ENCODE data around the gene SERPINA9. TPM values are rescaled to one million over a fixed set of nuclear protein-coding genes. Genes with fewer than 3 reads are reported as not detected.
"Not testable (repeated sequence)": the region's sequence is repeated elsewhere in the genome, so short reads cannot be mapped to it uniquely, and the experiment has no call there.

Gene SERPINA9, protein sequence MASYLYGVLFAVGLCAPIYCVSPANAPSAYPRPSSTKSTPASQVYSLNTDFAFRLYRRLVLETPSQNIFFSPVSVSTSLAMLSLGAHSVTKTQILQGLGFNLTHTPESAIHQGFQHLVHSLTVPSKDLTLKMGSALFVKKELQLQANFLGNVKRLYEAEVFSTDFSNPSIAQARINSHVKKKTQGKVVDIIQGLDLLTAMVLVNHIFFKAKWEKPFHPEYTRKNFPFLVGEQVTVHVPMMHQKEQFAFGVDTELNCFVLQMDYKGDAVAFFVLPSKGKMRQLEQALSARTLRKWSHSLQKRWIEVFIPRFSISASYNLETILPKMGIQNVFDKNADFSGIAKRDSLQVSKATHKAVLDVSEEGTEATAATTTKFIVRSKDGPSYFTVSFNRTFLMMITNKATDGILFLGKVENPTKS
- total RNA-seq: not detected
- polyA plus RNA-seq: not detected

DNA sequence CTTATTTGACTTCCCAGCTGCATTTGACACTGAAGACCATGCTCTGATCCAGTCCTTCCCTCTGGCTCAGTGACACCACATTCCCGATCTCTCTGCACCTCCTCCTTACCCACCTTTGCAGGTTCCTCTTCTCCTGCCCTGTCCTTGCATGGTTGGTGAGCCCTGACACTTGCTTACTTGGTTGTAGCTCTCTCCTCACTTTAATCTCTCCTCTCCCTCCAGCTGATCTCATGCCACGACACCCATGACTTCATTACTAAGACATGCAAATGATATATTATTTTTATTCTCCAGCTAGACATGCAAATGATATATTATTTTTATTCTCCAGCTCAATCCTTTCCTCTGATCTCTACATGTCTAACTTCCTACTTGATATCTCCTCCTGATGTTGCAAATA, at the start of gene SERPINA9:
SERPINA9 (minus strand) TSS at position 175 of the 400 bp plus-strand sequence. CDS start 6,357 bp downstream, outside the sequence.
- Histone ChIP-seq H3K36me3 (ENCODE audit: insufficient read depth) (no peaks in the 10 kb centered on the region), H3K27ac (ENCODE audit: low read depth) (no peak within 1 kb of the TSS), H3K4me1 (ENCODE audit: insufficient read depth) (no peaks in the 10 kb centered on the region), H3K4me3 (ENCODE audit: low read depth, low read length) (no peak within 1 kb of the TSS)
- no peak for DNase-seq (ENCODE audit: extremely low spot score)
- WGBS: 68% methylated on average over 2 of the region's 2 CpGs

DNA sequence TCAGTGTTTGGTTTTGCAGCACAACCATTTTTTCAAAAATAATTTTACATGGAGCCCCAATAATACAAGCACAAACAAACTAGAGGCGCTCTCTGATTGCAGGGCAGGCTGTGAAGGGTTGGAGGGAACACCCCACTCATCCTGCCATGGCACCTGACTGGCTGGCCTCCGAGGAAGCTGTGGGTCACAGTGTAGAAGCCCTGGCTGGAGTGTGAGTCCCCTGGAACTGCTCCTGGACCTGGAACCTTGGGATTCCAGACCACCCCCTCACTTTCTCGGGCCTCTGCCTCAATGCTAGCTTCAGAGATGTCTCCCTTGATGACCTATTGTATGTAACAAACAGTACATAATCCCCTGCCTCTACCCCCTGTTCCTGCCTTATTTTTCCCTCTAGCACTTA, 48.1 kb upstream of the SERPINA9 start:
- H3K4me1 ChIP-seq (ENCODE audit: insufficient read depth): no peaks in the 10 kb centered on the region
- no peak overlapping the region for H3K27ac ChIP-seq (ENCODE audit: low read depth)
- H3K36me3 ChIP-seq (ENCODE audit: insufficient read depth): no peaks in the 10 kb centered on the region
- 70% methylated on average over 3 of the region's 3 CpGs for WGBS
- H3K4me3 ChIP-seq (ENCODE audit: low read depth, low read length): no peak overlapping the region
- no peak for DNase-seq (ENCODE audit: extremely low spot score)

DNA sequence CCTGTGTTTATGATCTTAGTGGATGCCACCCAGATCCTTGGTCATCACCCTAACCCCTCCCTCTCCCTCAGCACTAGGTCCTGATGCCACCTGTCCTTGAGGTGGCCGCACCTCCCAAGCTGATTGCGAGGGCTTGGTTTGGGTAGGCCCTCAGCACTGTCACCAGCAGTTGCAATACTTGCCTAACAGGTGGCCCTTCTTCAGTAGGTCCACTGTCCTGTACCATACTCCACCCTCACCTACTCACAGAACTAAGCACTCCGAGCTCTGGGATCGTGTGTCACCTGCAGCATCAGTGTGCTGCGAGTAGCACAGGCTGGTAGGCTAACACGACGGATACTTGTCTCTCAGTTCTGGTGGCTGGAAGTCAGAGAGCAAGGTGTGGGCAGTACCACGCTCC, 47.3 kb upstream of the SERPINA9 start:
- Histone ChIP-seq H3K4me1 (ENCODE audit: insufficient read depth) (no peaks in the 10 kb centered on the region), H3K27ac (ENCODE audit: low read depth) (no peak overlapping the region), H3K4me3 (ENCODE audit: low read depth, low read length) (no peak overlapping the region), H3K36me3 (ENCODE audit: insufficient read depth) (no peaks in the 10 kb centered on the region)
- no peak for DNase-seq (ENCODE audit: extremely low spot score)
- 88% methylated on average over 8 of the region's 8 CpGs for WGBS

DNA sequence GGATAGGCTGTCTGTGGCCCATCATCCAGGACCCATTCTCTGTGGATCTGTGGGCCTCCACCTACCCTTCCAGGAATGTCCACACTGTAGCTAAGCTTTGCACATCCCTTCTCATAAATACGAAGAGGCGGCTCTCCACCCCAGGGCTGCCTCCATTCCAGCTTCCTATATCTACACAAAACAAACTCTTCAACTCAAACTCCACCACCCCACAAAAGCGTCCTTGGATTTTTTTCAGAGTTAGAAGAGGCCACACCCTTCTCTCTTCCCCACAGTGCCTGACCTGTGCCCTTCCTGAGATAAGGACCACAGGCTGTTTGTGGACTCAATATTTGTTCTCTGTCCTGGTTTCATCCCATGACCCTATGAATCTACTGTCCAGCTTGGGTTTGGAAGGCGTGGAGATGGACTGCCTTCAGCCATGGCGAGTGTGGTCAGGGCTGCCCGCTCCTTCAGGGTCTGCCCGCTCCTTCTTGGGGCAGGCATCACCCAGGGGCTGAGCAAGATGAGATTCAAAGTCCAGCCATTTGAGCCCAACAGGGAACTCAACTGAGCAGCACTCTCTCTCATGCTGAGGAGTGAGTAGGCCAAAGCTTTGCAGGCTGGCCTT, 46.2 kb upstream of the SERPINA9 start:
- H3K27ac ChIP-seq (ENCODE audit: low read depth): no peak overlapping the region
- DNase-seq (ENCODE audit: extremely low spot score): no peak
- H3K4me3 ChIP-seq (ENCODE audit: low read depth, low read length): no peak overlapping the region
- no peaks in the 10 kb centered on the region for H3K4me1 ChIP-seq (ENCODE audit: insufficient read depth)
- H3K36me3 ChIP-seq (ENCODE audit: insufficient read depth): no peaks in the 10 kb centered on the region
- WGBS: 85% methylated on average over 7 of the region's 7 CpGs

DNA sequence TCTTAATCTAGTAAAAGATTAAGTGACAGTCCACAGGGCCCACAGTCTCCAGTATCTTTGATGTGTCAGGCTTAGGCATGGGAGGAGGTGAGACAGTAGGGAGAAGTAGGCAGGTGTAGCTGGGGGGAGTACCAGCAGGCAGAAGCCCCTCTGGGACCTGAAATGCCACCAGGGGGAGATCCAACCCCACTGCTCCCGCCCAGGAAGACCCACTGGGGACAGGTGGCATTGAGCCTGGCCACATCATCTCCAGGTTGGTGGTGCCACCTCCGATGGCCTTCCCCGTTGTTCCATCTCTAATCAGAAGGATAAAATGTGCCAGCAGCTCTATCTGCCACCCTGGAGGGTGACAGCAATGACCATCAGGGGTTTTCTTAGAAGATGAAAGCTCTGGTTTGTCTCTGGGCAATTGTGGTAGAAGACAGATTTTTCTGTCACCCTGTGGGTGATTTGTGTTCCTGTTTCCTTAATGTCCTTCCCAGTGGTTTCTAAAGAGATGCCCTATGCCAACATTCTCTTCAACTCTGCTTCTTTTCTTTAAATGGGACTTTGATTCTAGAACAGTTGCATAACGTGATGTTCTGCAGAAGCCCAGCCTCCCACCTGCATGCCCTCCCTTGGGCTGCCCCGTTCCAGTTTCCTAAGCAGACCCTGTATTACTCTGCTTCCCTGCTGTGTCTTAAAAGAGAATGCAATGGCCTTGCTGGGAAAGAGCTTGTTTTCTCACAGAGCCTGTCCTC, 45.5 kb upstream of the SERPINA9 start:
- Histone ChIP-seq H3K27ac (ENCODE audit: low read depth) (no peak overlapping the region), H3K36me3 (ENCODE audit: insufficient read depth) (no peaks in the 10 kb centered on the region), H3K4me1 (ENCODE audit: insufficient read depth) (no peaks in the 10 kb centered on the region), H3K4me3 (ENCODE audit: low read depth, low read length) (no peak overlapping the region)
- WGBS: 58% methylated on average over 5 of the region's 5 CpGs
- no peak for DNase-seq (ENCODE audit: extremely low spot score)

DNA sequence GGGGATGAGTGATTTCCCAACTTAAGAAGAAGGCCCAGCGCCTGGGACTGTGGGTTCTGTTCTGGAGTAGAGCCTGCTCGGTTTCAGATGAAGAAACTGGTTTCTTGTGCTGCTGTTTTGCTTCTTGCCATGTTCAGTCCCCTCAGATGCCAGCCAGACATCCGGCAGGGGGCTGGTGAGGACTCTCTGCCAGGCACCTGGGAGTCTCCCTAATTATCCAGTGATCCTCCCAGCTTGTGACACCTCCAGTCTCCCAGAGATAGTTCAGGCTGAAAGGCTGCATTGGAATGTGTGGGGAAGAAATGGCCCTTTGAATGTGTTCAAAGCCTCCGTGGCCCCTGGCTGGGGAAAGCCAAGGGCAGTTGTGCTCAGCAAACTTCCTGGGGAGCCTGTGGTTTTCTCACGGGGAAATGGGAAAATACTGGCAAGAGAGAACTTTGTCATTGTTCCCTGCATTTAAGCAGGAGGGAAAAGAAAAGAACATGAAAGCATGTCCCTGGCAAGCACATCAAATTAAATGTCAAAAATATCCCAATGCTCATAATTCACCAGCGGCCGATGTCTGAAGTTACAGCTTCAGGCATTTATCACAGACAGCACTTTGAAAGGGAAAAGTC, 41.8 kb upstream of the SERPINA9 start:
- Histone ChIP-seq H3K4me1 (ENCODE audit: insufficient read depth) (no peaks in the 10 kb centered on the region), H3K4me3 (ENCODE audit: low read depth, low read length) (no peak overlapping the region), H3K27ac (ENCODE audit: low read depth) (no peak overlapping the region), H3K36me3 (ENCODE audit: insufficient read depth) (no peaks in the 10 kb centered on the region)
- 44% methylated on average over 7 of the region's 7 CpGs for WGBS
- no peak for DNase-seq (ENCODE audit: extremely low spot score)

DNA sequence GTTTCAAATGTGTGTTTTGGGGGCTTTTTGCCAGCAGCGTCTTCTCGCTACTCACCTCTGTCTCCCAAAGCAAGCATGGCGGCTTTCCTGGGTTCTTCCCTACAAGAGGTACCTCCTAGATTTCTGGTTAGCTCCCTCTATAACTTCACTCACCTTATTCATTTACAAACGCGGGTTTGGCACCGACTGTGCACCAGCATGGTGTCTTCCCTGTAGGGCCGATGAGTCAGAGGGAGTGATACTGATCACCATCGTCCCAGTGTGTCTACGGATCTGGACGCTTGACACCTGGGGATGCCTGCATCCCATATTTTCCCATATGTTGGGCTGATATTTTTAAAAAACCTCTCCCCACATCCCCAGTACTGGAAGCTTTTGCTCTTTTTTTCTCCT, 41.2 kb upstream of the SERPINA9 start:
- WGBS: 61% methylated on average over 10 of the region's 10 CpGs
- DNase-seq (ENCODE audit: extremely low spot score): no peak
- Histone ChIP-seq H3K4me1 (ENCODE audit: insufficient read depth) (no peaks in the 10 kb centered on the region), H3K27ac (ENCODE audit: low read depth) (no peak overlapping the region), H3K36me3 (ENCODE audit: insufficient read depth) (no peaks in the 10 kb centered on the region), H3K4me3 (ENCODE audit: low read depth, low read length) (no peak overlapping the region)

DNA sequence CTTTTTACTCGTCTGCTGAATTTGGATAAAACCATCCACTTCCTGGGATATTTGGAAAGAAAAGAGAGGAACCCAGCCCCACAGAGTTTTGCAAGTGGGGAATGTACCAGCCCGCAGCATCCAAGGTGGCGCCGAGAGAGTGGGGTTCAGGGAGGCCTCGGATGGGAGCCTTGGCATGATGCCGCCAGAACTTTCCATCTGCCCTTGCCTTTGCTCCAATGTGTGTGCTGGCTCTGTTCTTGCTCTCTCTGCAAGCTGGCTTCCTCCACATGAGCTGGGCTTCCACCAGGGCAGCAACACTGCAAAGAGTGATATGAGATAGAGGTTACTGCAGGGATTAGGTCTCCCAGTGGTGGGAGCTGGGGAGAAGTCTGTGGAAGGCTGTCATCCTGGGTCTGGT, 39.9 kb upstream of the SERPINA9 start:
- no peaks in the 10 kb centered on the region for H3K36me3 ChIP-seq (ENCODE audit: insufficient read depth)
- H3K4me1 ChIP-seq (ENCODE audit: insufficient read depth): no peaks in the 10 kb centered on the region
- WGBS: 84% methylated on average over 6 of the region's 6 CpGs
- no peak overlapping the region for H3K4me3 ChIP-seq (ENCODE audit: low read depth, low read length)
- H3K27ac ChIP-seq (ENCODE audit: low read depth): no peak overlapping the region
- DNase-seq (ENCODE audit: extremely low spot score): no peak

DNA sequence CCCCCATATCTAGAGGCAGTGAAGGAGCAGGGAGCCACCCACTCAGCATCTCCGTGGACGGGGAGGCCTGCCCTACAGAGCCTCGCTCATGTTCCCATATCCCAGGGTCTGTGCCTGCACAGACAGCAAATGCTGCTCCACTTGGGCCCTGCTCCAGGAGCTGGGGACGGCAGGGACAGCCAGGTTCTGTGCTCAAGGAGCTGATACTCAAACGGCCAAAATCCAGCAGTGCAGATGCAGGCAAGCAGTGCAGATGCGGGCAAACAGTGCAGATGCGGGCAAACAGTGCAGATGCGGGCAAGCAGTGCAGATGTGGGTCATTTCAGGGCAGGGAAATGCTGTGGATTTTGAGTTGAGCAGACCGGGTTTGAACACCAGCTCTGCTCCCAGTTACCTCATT, 39.4 kb upstream of the SERPINA9 start:
- no peaks in the 10 kb centered on the region for H3K36me3 ChIP-seq (ENCODE audit: insufficient read depth)
- DNase-seq (ENCODE audit: extremely low spot score): no peak
- 75% methylated on average over 9 of the region's 9 CpGs for WGBS

DNA sequence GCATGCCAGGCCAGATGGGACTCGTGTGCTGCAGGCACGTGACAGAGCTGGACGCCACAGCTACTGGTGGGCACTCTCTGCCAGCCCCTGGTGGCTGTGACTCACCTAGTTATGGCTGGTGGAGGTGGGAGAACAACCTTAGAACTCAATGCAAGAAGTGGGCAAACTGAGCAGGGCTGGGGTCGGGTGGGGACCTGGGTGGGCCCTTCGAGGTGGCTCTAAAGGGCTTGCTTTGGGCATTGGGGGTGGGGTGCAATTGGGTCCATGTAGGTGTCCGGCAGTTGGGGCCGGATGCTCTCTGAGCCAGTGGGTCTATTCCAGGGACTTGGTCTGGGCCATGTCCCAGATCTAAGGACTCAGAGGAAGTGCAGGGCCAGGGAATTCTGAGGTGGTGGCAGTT, 38.4 kb upstream of the SERPINA9 start:
- no peak for DNase-seq (ENCODE audit: extremely low spot score)
- Histone ChIP-seq H3K36me3 (ENCODE audit: insufficient read depth) (no peaks in the 10 kb centered on the region), H3K4me1 (ENCODE audit: insufficient read depth) (no peaks in the 10 kb centered on the region), H3K27ac (ENCODE audit: low read depth) (no peak overlapping the region), H3K4me3 (ENCODE audit: low read depth, low read length) (no peak overlapping the region)
- WGBS: 62% methylated on average over 7 of the region's 7 CpGs

More for the DNA sequence above, 39.4 kb upstream of the SERPINA9 start:
- no peak overlapping the region for H3K27ac ChIP-seq (ENCODE audit: low read depth)
- no peak overlapping the region for H3K4me3 ChIP-seq (ENCODE audit: low read depth, low read length)
- H3K4me1 ChIP-seq (ENCODE audit: insufficient read depth): no peaks in the 10 kb centered on the region

DNA sequence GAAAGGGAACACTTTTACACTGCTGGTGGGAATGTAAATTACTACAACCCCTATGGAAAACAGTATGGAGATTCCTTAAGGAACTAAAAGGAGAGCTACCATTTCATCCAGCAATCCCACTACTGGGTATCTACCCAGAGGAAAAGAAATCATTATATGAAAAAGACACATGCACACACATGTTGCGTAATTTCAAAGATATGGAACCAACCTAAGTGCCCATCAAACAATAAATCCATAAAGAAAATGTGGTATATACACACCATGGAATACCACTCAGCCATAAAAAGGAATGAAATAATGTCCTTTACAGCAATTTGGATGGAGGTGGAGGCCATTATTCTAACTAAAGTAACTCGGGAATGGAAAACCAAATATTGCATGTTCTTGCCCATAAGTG, 34.5 kb upstream of the SERPINA9 start:
- 75% methylated on average over 2 of the region's 2 CpGs for WGBS

DNA sequence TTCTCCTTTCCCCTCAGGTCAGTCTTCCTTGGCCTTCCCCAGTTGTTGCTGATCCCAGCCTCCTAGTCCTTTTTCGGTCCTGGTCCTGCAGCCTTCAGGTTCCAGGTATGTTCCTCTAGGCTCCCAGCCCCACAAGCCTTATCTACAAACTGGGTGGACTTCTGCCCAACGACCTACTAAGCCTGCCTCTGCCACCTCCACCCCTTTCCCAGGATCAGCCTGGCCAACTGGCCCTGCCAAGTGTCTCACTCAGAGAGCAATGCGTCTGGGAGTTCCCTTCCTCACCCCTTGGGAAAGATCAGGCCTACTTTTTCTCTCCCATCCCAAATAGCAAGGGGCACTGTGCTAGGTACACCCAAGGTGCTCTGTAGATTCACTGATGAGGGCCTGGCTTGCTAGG, 33.4 kb upstream of the SERPINA9 start, which contains the start of gene SERPINA12:
SERPINA12 (minus strand) TSS at position 114 of the 400 bp plus-strand sequence. CDS start 11,072 bp downstream, outside the sequence.
- 67% methylated on average over 3 of the region's 3 CpGs for WGBS
- no peaks in the 10 kb centered on the region for H3K36me3 ChIP-seq (ENCODE audit: insufficient read depth)
- no peak within 1 kb of the TSS for H3K4me3 ChIP-seq (ENCODE audit: low read depth, low read length)
- DNase-seq (ENCODE audit: extremely low spot score): no peak
- no peaks in the 10 kb centered on the region for H3K4me1 ChIP-seq (ENCODE audit: insufficient read depth)
- no peak within 1 kb of the TSS for H3K27ac ChIP-seq (ENCODE audit: low read depth)

More for the DNA sequence above, 34.5 kb upstream of the SERPINA9 start:
- not testable (repeated sequence) for DNase-seq (ENCODE audit: extremely low spot score); H3K36me3 ChIP-seq (ENCODE audit: insufficient read depth); H3K4me1 ChIP-seq (ENCODE audit: insufficient read depth); H3K27ac ChIP-seq (ENCODE audit: low read depth); H3K4me3 ChIP-seq (ENCODE audit: low read depth, low read length)

DNA sequence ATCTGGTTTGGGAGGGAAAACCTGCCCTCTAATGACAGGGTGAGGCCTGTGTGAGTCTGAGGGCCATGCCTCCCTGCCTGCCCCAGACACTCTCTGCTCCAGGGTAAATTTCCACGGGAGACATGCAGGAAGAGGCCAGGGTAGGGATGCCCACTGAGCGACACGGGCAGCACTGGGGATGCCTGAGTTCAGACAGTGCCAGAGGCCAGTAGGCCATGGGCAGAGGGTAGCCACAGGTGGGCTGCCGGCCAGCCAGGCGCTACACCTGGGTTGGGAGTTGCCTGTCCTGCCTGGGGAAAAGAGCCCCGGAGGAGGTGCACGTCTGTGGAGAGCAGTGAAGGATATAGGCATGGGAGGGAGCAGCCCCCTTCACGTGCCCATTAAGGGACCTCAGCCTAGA, 29.6 kb upstream of the SERPINA9 start:
- 84% methylated on average over 8 of the region's 8 CpGs for WGBS
- Histone ChIP-seq H3K4me3 (ENCODE audit: low read depth, low read length) (no peak overlapping the region), H3K4me1 (ENCODE audit: insufficient read depth) (no peaks in the 10 kb centered on the region), H3K27ac (ENCODE audit: low read depth) (no peak overlapping the region), H3K36me3 (ENCODE audit: insufficient read depth) (no peaks in the 10 kb centered on the region)
- DNase-seq (ENCODE audit: extremely low spot score): no peak

Measured in urinary bladder (tissue), 4 donors.